ENCODE data around the gene USP32.
A peak's percentile ranks its signal among the peaks of the same experiment; 100 is the strongest.
"Not testable (repeated sequence)": the region's sequence is repeated elsewhere in the genome, so short reads cannot be mapped to it uniquely, and the experiment has no call there.

USP32 gene

GRCh38 chr17:60186846-60187745 is 204.8 kb downstream of the USP32 start:
- peak overlapping the region; percentile 17 for H3K27ac Mint-ChIP-seq

GRCh38 chr17:60186372-60186771 is 205.6 kb downstream of the USP32 start:
- H3K9me3 Mint-ChIP-seq; H3K4me3 Mint-ChIP-seq; H3K4me1 Mint-ChIP-seq; DNase-seq (ENCODE audit: low spot score in 2 of 2); ATAC-seq: not testable (repeated sequence)
- peaks cover 76% of the 10 kb centered on the region for H3K36me3 Mint-ChIP-seq
- peak overlapping the region; percentile 17 for H3K27ac Mint-ChIP-seq

More at GRCh38 chr17:60186846-60187745, 204.8 kb downstream of the USP32 start:
- H3K9me3 Mint-ChIP-seq; H3K4me1 Mint-ChIP-seq; H3K4me3 Mint-ChIP-seq; ATAC-seq; DNase-seq (ENCODE audit: low spot score in 2 of 2): not testable (repeated sequence)
- H3K36me3 Mint-ChIP-seq = peaks cover 78% of the 10 kb centered on the region

- H3K36me3 Mint-ChIP-seq = peaks cover 77% of the 10 kb centered on the region
- not testable (repeated sequence) for H3K4me1 Mint-ChIP-seq; H3K9me3 Mint-ChIP-seq; DNase-seq (ENCODE audit: low spot score in 2 of 2); H3K4me3 Mint-ChIP-seq; H3K27ac Mint-ChIP-seq; ATAC-seq
Measured at GRCh38 chr17:60180380-60180779, 211.6 kb downstream of the USP32 start.

- not testable (repeated sequence) for ATAC-seq; H3K9me3 Mint-ChIP-seq; DNase-seq (ENCODE audit: low spot score in 2 of 2); H3K27ac Mint-ChIP-seq; H3K4me3 Mint-ChIP-seq; H3K4me1 Mint-ChIP-seq
- H3K36me3 Mint-ChIP-seq = peaks cover 63% of the 10 kb centered on the region
Measured at GRCh38 chr17:60178180-60178579, 213.8 kb downstream of the USP32 start.

GRCh38 chr17:60176763-60177162 is 215.2 kb downstream of the USP32 start:
- H3K36me3 Mint-ChIP-seq = peaks cover 50% of the 10 kb centered on the region
- not testable (repeated sequence) for H3K9me3 Mint-ChIP-seq; ATAC-seq; H3K27ac Mint-ChIP-seq; DNase-seq (ENCODE audit: low spot score in 2 of 2); H3K4me1 Mint-ChIP-seq; H3K4me3 Mint-ChIP-seq

GRCh38 chr17:60174767-60175166 is 217.2 kb downstream of the USP32 start:
- Mint-ChIP-seq H3K27ac (peak overlapping the region; percentile 9), H3K36me3 (peaks cover 31% of the 10 kb centered on the region)
- not testable (repeated sequence) for H3K4me1 Mint-ChIP-seq; H3K9me3 Mint-ChIP-seq; H3K4me3 Mint-ChIP-seq; DNase-seq (ENCODE audit: low spot score in 2 of 2)
- ATAC-seq = peak; percentile 36

GRCh38 chr17:60174035-60174434 is 217.9 kb downstream of the USP32 start:
- ATAC-seq (no peak), DNase-seq (ENCODE audit: low spot score in 2 of 2) (no peak)
- Mint-ChIP-seq H3K9me3 (no peaks in the 10 kb centered on the region), H3K4me1 (peaks cover 7% of the 10 kb centered on the region), H3K27ac (peak overlapping the region; percentile 9), H3K36me3 (peaks cover 24% of the 10 kb centered on the region), H3K4me3 (no peak overlapping the region)

GRCh38 chr17:60173304-60173819 is 218.6 kb downstream of the USP32 start:
- H3K27ac Mint-ChIP-seq = no peak overlapping the region
- DNase-seq (ENCODE audit: low spot score in 2 of 2) (no peak), ATAC-seq (peak; percentile 42)
- peaks cover 7% of the 10 kb centered on the region for H3K4me1 Mint-ChIP-seq
- H3K4me3 Mint-ChIP-seq = no peak overlapping the region
- no peaks in the 10 kb centered on the region for H3K9me3 Mint-ChIP-seq
- H3K36me3 Mint-ChIP-seq = peaks cover 17% of the 10 kb centered on the region

- DNase-seq (ENCODE audit: low spot score in 2 of 2) (no peak), ATAC-seq (no peak)
- H3K36me3 Mint-ChIP-seq = peaks cover 11% of the 10 kb centered on the region
- H3K4me3 Mint-ChIP-seq = no peak overlapping the region
- H3K9me3 Mint-ChIP-seq = no peaks in the 10 kb centered on the region
- H3K4me1 Mint-ChIP-seq = peaks cover 14% of the 10 kb centered on the region
- H3K27ac Mint-ChIP-seq = peak overlapping the region; percentile 24
Measured at GRCh38 chr17:60171753-60172079, 220.2 kb downstream of the USP32 start.

GRCh38 chr17:60170835-60171752 is 220.8 kb downstream of the USP32 start:
- Mint-ChIP-seq H3K4me3 (no peak overlapping the region), H3K9me3 (no peaks in the 10 kb centered on the region), H3K27ac (peak overlapping the region; percentile 6), H3K4me1 (peaks cover 14% of the 10 kb centered on the region), H3K36me3 (peaks cover 5% of the 10 kb centered on the region)
- ATAC-seq = peak; percentile 61
- DNase-seq (ENCODE audit: low spot score in 2 of 2) = no peak

GRCh38 chr17:60169921-60170817 is 221.8 kb downstream of the USP32 start:
- Mint-ChIP-seq H3K4me1 (peaks cover 23% of the 10 kb centered on the region), H3K27ac (peak overlapping the region; percentile 6), H3K9me3 (no peaks in the 10 kb centered on the region), H3K4me3 (no peak overlapping the region), H3K36me3 (peaks cover 5% of the 10 kb centered on the region)
- ATAC-seq (peak; percentile 50), DNase-seq (ENCODE audit: low spot score in 2 of 2) (no peak)

- DNase-seq (ENCODE audit: low spot score in 2 of 2) (no peak), ATAC-seq (no peak)
- Mint-ChIP-seq H3K4me3 (no peak overlapping the region), H3K36me3 (no peaks in the 10 kb centered on the region), H3K27ac (no peak overlapping the region), H3K4me1 (peaks cover 23% of the 10 kb centered on the region), H3K9me3 (no peaks in the 10 kb centered on the region)
Measured at GRCh38 chr17:60168654-60169053, 223.3 kb downstream of the USP32 start.

GRCh38 chr17:60167065-60167741 is 224.7 kb downstream of the USP32 start:
- no peak overlapping the region for H3K27ac Mint-ChIP-seq
- H3K9me3 Mint-ChIP-seq = no peaks in the 10 kb centered on the region
- no peak for DNase-seq (ENCODE audit: low spot score in 2 of 2)
- no peaks in the 10 kb centered on the region for H3K36me3 Mint-ChIP-seq
- no peak for ATAC-seq
- no peak overlapping the region for H3K4me3 Mint-ChIP-seq
- H3K4me1 Mint-ChIP-seq = peaks cover 31% of the 10 kb centered on the region

- DNase-seq (ENCODE audit: low spot score in 2 of 2) (no peak), ATAC-seq (peak; percentile 83)
- H3K27ac Mint-ChIP-seq = no peak overlapping the region
- peaks cover 34% of the 10 kb centered on the region for H3K4me1 Mint-ChIP-seq
- H3K9me3 Mint-ChIP-seq = no peaks in the 10 kb centered on the region
- H3K36me3 Mint-ChIP-seq = no peaks in the 10 kb centered on the region
- no peak overlapping the region for H3K4me3 Mint-ChIP-seq
Measured at GRCh38 chr17:60165971-60166370, 226.0 kb downstream of the USP32 start.

Data from stimulated activated effector memory CD8-positive, alpha-beta T cell treated with anti-CD3 and anti-CD28 coated beads, Interleukin-12 subunit alpha, Interleukin-12 subunit beta, amount 100 ng/mL, for 72 hours (primary cell).